GM21786 (cell line): ENCODE data around the gene RTN3.
"Not testable (repeated sequence)": the region's sequence is repeated elsewhere in the genome, so short reads cannot be mapped to it uniquely, and the experiment has no call there.

Experiments used
- ATAC-seq: cut with Tn5 transposase; IDR thresholded peaks from one replicate; pipeline ENCODE4 v1.9.1; 2021; ENCODE audit not compliant: unreplicated experiment

The RTN3 gene

GRCh38 chr11:63682066-63683021 is 1.0 kb downstream of the RTN3 start:
- ATAC-seq = no peak

GRCh38 chr11:63683133-63683991 is 2.1 kb downstream of the RTN3 start:
- ATAC-seq = no peak

- ATAC-seq = not testable (repeated sequence)
These were observed 3.9 kb downstream of the RTN3 start for GRCh38 chr11:63685158-63685721.

GRCh38 chr11:63686926-63687325 is 5.6 kb downstream of the RTN3 start:
- ATAC-seq = no peak

- ATAC-seq = no peak
These were observed 6.5 kb downstream of the RTN3 start for GRCh38 chr11:63687845-63688244.

GRCh38 chr11:63694596-63694995 is 13.3 kb downstream of the RTN3 start:
- ATAC-seq = no peak

GRCh38 chr11:63698976-63699733 is 17.9 kb downstream of the RTN3 start:
- ATAC-seq = no peak

GRCh38 chr11:63699896-63700295 is 18.6 kb downstream of the RTN3 start:
- no peak for ATAC-seq

GRCh38 chr11:63705526-63705925 is 24.2 kb downstream of the RTN3 start:
- ATAC-seq = no peak

GRCh38 chr11:63708764-63709163 is 27.5 kb downstream of the RTN3 start:
- no peak for ATAC-seq

GRCh38 chr11:63709336-63709884 is 28.1 kb downstream of the RTN3 start:
- ATAC-seq = no peak

GRCh38 chr11:63710476-63711217 is 29.3 kb downstream of the RTN3 start:
- no peak for ATAC-seq

- ATAC-seq = no peak
These were observed 30.5 kb downstream of the RTN3 start for GRCh38 chr11:63711838-63712237.

- no peak for ATAC-seq
These were observed 32.5 kb downstream of the RTN3 start for GRCh38 chr11:63713766-63714165.

- no peak for ATAC-seq
These were observed 34.7 kb downstream of the RTN3 start for GRCh38 chr11:63716046-63716445.

GRCh38 chr11:63719001-63719400 is 37.7 kb downstream of the RTN3 start:
- ATAC-seq = no peak

- no peak for ATAC-seq
These were observed 38.7 kb downstream of the RTN3 start for GRCh38 chr11:63719987-63720386.

- no peak for ATAC-seq
These were observed 39.3 kb downstream of the RTN3 start for GRCh38 chr11:63720611-63721010.

GRCh38 chr11:63729326-63729725 is 48.0 kb downstream of the RTN3 start:
- no peak for ATAC-seq

GRCh38 chr11:63736864-63737263 is 55.6 kb downstream of the RTN3 start:
- ATAC-seq = no peak
